Measurements from ENCODE around the gene PCBP3. TPM values are rescaled to one million over a fixed set of nuclear protein-coding genes. Genes with fewer than 3 reads are reported as not detected.

The PCBP3 gene
- total RNA-seq, 1 experiment from 2014 or later = 10.9 TPM

- Histone ChIP-seq H2BK12ac (ENCODE audit: insufficient read length, low read depth, low read length) (no peak overlapping the region), H3K27me3 (ENCODE audit: insufficient read depth, low read length) (no peaks in the 10 kb centered on the region), H3K4me1 (ENCODE audit: insufficient read depth, low read length) (no peaks in the 10 kb centered on the region), H3K9me3 (ENCODE audit: control insufficient read depth, low read depth, low read length) (no peaks in the 10 kb centered on the region), H3K23ac (ENCODE audit: insufficient read length, low read depth, low read length) (no peak overlapping the region), H2AK5ac (ENCODE audit: insufficient read length, low read length) (no peak overlapping the region), H2AFZ (ENCODE audit: low read length) (no peak overlapping the region), H3T11ph (ENCODE audit: low read length) (no peak overlapping the region), H2BK120ac (ENCODE audit: low read depth, low read length, poor library complexity, severe bottlenecking) (no peak overlapping the region), H3K79me1 (ENCODE audit: insufficient read depth, low read depth, low read length, poor library complexity, severe bottlenecking) (no peaks in the 10 kb centered on the region), H2BK15ac (ENCODE audit: low read depth, low read length) (no peak overlapping the region), H2BK20ac (ENCODE audit: low read depth, low read length, poor library complexity, severe bottlenecking) (no peak overlapping the region), H3K27ac (ENCODE audit: insufficient read length, low read depth, low read length) (no peak overlapping the region), H3K9ac (ENCODE audit: extremely low read depth, insufficient read length, low read length) (no peak overlapping the region), H4K5ac (ENCODE audit: insufficient read length, low read depth, low read length) (no peak overlapping the region), H4K91ac (ENCODE audit: insufficient read length, low read depth, low read length) (no peak overlapping the region), H4K8ac (replicated peaks; ENCODE audit: insufficient read length, low read depth, low read length) (no peak overlapping the region), H4K20me1 (ENCODE audit: control insufficient read depth, insufficient read depth, insufficient read length) (no peaks in the 10 kb centered on the region), H3K18ac (ENCODE audit: insufficient read length, low read depth, low read length) (no peak overlapping the region), H3K79me2 (ENCODE audit: insufficient read depth, low read length) (no peaks in the 10 kb centered on the region), H3K23me2 (ENCODE audit: insufficient read length, low read depth, low read length, poor library complexity, severe bottlenecking) (no peaks in the 10 kb centered on the region), H2BK5ac (ENCODE audit: insufficient read length, low read length) (no peak overlapping the region), H3K14ac (ENCODE audit: insufficient read depth, low read length) (no peak overlapping the region), H3K56ac (ENCODE audit: insufficient read length, low read depth, low read length) (no peak overlapping the region), H3K4me2 (ENCODE audit: insufficient read depth, insufficient read length, low read length) (no peak overlapping the region), H3K4ac (ENCODE audit: low read depth, low read length) (no peak overlapping the region)
- no peaks in the 10 kb centered on the region for H3K36me3 Mint-ChIP-seq (ENCODE audit: insufficient read depth in 1 of 3, low read depth in 3 of 3)
- H3K27me3 Mint-ChIP-seq (ENCODE audit: low read depth) = peaks cover 26% of the 10 kb centered on the region
- no peak overlapping the region; a peak in 1 of 5 replicates for H3K4me3 Mint-ChIP-seq
- peaks cover 14 to 22% of the 10 kb centered on the region in 2 experiments for H3K4me1 Mint-ChIP-seq
- H3K27ac Mint-ChIP-seq = no peak overlapping the region
- no peak for DNase-seq
- TF ChIP-seq CTCF (conservative IDR thresholded peaks at IDR 0.05) = no peak
- no CpG with 5 or more reads among the region's 16 CpGs for WGBS (ENCODE audit: extremely low coverage, insufficient read length, low lambda C conversion rate)
- no peaks in the 10 kb centered on the region; a peak in 1 of 5 replicates for H3K9me3 Mint-ChIP-seq
Measured at GRCh38 chr21:45947296-45947695, 303.8 kb downstream of the PCBP3 start.
